Stimulated activated CD8-positive, alpha-beta memory T cell treated with anti-CD3 and anti-CD28 coated beads, Interleukin-7, amount 100 ng/mL, for 1 hour (primary cell): ENCODE results near the gene EOGT.

Experiments
- DNase-seq, 2 donors: peaks; one replicate each; pipeline ENCODE4 v3.0.0-alpha.2; 2020; ENCODE audit warnings: low read depth in 2 of 2

Gene EOGT

DNA sequence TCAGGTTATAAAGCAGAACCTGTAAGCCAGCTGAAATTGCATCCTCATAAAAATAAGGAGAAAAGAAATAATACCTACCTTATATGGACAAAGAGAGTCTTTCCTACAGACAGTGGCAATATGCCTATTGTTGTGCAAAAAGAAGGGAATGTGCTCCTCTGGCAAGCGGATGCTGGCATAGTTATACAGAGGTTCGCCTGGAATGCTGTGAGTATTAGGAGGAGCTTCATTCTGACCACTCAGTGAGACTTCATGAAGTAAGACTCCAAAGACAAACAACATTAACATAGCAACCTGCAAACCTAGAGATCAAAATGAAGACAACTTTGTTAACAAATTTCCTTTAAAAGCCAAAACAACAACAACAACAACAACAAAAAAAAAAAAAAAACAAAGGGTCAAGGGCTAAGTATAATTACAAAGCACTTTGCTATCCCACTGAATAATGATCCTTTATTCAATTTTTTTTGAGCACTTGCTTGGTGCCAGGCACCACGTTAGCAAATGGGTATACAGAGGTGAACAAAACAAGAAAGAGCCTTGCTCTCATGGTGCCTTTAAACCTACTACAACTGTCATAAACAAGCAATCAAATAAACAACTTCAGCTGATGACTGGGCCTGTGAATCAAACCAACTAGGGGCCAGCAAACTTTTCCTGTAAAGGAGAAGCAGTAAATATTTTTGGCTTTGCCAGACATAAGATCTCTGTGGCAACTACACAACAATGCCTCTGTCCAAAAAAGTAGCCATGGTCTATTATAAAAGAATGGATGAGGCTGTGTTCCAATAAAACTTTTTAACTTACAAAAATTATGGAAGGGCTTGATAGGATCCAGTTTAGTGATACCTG, 3.7 kb downstream of the EOGT start:
- DNase-seq = no peak

DNA sequence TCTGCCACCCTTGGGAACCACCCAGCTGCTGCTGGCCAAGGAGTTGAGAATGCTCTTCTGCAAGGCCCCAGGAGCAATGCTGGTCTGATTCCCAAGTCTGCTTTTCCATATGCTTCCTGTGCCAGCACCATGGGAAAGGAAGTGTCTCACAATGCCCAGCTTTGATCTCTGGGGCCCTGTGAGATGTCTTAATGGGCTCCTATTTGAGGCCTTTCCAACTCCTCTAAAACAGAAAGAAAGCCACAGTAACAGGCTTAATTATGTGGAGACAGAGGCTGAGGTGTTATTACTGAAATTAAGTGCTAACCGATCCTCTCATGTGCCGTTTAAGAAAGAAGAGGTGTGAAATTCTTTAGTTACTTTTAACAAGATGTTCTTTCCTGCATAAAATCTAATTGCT, 4.5 kb downstream of the EOGT start:
- no peak for DNase-seq

DNA sequence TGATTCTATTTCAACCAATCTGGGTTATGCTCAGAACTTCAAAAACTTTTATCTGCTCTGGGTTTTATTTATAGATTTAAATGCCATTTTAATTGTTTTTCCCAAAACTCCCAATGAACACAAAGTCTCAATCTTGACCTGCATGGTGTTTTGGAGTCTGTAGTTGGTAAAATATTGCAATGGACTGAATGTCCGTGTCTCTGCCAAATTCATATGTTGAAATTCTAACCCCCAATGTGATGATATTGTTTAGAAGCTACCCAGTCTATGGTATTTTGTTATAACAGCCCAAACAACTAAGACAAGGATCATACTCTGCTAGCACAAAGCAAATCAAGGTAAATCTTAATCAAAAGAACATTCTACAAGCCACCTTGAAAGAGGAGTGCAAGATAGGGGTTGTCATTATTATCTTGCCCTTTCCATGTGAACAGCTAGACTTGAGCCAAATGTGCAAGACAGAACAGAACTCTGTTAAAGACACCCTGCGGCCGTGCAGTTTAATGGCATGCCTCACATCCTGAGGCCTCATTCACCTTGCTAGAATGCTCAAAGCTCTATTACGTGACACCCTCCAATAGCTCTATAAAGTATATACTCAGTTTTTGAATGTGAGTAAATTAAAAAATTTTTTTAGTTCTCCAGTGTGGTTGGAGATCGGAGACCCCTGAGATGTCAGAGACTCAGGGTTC, 7.5 kb downstream of the EOGT start:
- DNase-seq = no peak

DNA sequence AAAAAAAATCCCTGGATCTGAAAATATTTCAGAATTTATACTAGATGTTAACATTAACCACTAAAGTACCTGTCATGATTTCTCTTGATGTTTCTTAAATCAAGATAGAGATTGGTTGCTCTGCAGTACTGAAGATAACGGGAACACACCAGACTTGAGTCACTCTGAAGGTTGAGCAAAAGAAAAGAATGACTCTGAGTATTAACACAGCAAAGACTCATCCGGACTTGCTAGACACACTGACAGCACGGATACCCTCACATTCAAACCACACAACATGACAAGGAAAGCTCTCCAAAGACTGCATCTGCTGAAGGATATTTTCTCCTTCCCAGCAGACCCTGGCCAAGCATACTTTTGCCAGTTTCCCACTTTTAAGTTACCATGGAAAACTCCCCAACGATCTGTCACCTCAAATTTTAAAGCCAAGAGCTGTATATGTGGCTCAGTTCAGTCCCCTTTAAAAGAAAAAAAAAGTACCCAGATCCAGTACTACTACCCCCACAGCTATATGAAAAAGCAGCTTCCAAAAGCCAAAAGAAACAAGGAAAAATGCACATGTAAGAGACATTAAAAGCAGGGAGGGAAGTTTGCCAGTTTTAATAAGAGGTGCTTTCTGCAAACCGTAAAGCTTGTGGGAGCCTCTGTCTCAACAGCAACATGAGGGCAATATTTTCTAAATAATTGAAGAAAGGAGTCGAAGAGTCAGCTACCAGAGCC, 8.3 kb downstream of the EOGT start:
- DNase-seq = no peak

DNA sequence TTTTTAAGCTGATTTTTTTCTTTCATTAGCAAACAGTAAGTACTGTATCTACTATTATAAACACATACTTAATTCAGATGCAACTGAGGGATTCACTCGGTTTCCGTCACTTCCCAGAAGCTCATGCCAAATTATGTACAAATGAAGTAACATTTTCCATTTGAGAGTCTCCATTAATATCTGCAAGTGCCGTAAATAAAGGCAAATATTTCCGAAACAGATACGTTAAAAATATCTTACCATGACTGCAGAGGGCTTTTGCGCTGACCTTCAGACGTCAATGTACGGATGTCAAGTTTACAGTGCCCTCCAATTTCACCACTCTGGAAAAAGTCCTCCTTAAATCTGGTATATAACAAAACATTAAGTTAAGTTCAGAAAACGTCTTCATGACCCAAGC, 9.3 kb downstream of the EOGT start:
- no peak for DNase-seq

DNA sequence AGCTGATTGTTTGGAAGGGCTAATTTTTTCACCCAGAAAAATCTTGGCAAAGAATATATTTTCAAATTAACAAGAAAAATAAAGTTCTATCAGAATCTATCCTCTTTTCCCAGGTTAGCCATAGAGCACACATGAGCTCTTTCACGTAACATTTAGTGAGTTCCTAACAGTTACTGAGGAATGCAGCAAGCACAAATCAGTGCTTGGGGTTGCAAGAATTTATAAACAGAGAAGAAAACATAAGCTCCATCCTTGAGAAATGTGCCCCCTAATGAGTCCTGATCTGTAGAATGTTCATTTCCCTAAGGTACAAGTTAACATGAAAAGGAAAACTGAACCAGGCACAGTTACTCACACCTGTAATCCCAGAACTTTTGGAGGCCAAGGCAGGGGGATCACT, 13.9 kb downstream of the EOGT start:
- DNase-seq = no peak

DNA sequence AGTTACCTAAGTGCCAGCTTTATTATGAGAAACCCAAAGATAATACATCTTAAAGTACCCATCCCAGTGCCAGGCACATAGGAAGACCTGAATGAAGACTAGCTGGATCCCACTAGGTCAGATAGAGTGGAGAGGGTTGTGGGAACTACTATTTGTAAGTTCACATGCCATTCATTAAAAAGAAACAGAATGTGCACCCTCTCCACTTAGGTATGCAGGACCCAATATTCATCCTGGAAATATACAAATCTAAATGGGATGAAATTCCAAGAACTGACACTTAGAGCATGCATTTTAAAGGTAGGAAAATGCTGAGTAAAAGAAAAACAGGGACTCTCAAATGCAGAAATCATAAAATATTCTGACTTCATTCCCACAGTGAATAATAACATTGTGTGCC, 14.3 kb downstream of the EOGT start:
- no peak for DNase-seq

DNA sequence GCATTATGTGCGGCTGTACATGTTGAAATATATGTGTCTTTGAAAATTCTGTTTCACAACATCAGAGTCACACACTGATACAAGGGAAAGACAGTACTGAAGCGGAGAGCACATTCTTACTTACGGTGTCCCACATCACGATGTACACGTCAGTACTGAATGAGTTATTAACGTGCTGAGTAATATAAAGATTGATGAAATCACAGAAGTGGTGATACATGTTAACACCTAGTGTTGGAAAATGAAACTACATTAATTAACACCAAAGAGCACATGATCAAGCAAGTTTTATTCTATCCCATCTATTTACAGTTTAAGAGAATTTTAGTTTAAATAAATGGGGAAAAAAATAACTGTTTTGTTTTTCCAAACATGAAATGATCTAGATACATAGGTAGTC, 15.6 kb downstream of the EOGT start:
- DNase-seq = no peak

DNA sequence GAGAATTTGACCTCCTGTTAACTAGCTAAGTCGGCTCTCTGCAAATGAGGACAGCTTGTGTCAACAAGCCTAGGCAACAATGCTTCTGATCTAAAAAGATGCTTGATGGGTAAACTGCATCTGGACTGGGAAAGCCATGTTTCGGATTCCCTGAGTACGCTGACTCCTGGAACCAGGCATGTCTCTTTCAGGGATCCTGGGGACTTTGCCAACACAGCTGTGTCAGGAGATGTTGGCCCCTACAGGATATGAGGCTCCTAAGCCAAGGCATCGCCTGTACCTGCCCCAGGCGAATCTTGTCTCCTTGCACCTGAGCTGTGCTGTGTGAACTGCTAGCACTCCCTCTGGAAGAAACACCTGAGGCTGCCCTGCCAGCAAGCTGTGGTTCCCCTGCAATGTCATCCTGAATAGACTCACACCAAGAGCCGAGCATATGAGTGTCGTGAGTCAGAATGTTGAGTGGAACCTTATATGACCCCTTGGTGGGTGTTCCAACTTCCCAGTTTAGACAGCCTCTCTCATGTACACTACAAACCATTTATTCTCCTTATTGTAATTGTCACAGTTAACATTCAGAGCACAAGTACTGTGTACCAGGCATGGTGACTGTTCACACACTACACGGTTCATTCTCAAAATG, 17.0 kb downstream of the EOGT start:
- no peak for DNase-seq

DNA sequence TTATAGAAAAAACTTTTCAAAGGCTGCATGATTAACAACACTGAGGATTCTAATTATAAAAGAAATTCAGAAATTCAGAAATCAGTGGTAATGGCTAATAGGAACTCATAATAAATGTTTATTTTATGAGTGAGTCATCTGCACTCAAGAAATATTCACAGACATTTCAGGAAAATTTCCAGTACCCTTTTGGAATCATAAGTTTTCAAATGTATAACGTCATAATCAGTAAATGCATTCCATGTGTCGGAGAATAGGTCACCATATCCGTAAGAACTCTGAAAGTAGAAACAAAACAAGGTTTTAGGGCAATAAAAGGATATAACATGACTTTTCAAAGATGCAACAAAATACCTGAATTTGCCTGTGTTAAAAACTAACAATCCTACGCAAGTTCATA, 24.7 kb downstream of the EOGT start:
- DNase-seq = no peak

DNA sequence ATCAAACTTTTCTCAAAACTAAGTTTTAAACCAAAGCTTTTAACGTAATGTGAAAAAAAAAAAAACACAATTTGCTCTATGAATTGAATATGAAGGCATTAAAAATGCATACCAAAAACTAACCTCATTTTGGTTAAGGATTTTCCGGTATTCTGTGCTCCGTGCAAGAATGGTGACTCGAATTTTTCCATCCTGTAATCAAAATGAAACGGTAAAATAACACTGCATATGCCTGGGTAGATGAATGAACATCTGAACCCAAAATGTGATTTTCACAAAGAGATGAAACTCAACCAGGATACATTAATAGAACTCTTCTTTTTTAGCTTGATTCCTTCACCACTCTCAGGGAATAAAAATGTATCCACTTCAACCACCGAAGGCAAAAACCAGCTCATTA, 26.2 kb downstream of the EOGT start:
- no peak for DNase-seq

DNA sequence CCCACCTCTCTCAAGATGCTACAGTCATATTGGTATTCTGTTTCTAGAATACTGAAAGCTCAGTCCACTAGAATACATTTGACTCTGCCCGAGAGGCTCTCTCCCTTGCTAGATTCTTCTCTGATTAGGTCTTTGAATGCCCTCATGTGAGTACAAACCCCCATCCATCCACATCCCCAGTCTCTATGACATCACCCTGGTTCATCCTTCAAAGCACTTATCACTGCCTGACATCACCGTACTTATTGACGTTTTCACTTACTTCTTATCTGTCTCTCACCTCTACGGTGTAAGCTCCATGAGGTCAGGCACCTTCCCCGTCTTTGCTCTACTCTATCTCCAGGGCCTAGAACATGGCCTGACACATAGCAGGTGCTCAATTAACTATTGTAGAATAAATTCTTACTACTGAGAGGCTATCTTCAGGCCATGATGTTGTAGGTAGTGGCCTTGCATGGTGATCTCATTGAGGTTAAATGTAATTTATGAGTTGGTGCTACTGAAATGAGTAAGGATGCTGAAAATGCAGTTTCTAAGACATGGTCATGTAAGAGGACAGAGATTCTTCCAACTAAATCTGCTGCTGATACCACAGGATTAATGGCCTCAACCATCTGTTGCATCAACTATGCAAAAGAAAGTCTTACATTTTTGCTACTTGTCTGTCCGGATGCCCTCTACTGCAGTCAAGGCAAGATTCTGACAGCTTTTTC, 26.8 kb downstream of the EOGT start:
- DNase-seq = no peak

DNA sequence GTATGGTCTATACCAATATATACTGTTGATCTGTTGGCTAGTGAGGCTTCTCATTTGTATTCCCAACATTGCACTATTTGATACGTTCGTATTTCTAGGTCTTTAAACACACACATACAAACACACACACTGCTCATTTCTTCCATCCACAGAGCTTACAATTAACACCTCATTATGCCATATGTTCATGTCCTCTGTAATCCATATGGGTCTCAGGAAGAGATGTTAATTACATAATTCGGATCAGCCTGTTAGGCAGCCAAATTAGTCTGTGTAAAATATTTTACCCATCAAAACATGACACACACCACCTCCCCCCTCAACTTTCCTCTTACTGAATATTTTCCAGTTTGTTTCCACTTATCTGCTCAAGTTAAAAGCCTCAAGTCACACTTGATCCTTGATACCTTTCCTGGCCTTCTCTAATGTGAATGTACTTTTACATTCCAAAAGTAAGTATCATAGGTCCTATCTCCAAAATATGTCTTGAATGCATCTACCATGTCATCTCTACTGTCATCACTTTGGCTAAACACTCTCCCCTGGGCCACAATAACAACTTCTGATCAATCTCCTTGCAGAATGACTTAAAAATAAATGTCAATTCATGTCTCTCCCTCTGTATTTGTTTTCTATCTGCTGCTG, 28.2 kb downstream of the EOGT start:
- DNase-seq = no peak

DNA sequence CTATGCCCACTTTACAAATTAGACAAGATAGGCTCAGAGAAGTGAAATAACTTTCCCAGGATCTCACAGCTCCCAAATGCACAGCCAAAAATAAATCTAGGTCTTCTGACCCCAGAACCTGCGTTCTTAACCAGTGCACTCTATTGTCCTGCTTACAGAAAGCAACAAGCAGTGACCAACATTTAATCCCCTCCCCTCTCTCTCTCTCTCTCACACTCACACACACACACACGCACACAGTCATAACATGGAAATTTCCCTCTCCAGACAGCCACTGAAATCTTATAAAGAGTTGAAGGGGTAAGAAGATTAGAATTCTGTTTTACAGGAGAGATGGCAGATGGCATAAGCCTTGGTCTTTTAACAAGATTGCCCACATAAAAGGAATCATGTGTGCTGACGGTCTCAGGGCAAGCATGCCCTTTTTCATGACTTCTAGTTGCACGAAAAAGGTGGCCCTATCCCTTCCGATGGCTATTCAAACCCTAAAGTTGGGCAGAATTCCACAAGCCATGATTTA, 29.4 kb downstream of the EOGT start:
- no peak for DNase-seq

DNA sequence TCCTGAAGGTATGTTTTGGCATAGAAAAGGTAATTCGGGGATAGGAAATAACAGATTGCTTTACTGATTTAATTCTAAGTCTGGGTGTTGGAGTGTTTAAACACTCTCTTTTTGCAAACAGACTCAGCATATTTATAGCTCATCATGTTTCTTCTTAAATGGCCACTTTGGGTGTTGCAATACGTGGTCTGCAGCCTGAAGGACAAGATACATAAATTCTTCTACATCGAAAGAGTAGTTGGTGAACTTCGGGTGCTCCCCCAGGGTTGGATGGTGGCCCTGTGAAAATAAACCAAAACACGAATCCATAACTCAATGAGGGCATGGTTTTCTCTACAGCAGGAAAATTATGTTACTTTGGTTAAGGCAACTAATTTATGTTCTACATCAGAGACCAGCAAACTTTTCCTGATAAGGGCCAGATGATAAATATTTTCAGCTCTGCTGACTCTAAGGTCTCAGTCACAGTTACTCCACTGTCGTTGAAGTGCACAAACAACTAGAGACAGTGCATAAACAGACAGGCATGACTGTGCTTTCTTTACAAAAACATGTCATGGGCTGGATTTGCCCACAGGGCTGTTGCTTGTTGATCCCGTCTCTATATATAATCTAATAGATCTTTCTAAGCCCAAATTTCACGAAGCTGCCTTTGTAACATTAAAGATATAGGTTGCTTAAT, 35.9 kb downstream of the EOGT start:
- DNase-seq = no peak

DNA sequence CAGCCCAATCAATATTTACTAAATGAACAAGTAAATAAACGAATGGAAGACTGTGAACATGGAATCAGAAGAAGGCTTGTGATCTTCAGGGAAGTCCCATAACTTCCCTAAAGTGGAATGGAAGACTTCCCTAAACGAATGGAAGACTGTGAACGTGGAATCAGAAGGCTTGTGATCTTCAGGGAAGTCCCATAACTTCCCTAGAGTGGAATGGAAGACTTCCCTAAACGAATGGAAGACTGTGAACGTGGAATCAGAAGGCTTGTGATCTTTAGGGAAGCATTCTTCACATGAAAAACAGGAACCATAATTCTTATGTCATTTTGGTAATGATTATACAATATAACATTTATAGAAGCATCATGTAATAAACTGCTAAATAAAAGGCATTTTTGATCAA, 38.8 kb downstream of the EOGT start:
- DNase-seq = no peak

DNA sequence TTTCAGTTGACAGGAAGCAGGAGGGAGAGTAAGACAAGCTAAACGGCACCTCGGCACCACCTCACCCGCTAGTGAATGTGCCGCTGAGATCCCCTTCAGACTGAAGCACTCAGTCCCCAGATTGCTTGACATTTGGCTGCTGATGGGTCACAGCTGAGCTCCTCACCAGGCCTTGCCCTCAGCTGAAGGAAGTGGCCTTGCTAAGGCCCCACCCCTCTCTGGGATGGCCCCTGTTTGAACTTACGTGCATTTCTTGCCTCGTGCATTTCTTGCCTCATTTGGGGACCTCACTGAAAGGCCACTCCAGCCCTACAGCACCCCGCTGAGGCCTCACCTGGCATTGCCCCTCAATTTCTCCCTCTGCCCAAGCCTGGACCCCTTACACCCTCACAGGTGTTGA, 39.8 kb downstream of the EOGT start:
- DNase-seq = no peak

DNA sequence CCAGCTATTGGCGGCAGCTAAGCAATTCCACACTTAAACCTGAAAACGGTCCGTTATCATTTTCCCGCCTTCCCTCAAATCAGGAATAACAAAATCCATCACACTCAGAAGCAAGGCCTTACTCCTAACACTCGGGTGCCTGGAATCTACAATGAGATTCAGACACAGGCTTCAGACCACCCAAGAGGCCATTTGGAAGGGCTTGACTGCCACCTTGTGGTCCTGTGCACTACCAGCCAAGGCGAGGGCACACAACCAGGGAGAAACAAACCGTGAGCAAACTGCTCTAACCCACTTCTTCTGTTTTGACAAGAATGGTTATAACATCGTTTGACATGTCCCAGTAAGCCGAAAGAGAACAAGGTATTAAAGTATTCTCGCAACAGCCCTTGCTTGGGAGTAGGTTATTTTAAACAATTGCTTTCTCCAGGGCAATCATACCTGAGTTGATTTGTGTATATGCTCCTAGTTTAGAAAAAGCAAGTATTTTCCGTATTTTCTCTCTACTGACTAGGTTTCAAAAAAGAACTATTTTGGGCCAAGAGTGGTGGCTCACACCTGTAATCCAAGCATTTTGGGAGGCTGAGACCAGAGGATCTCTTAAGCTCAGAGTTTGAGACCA, 41.0 kb downstream of the EOGT start:
- DNase-seq = peak in 1 of 2 donors; percentile 10

DNA sequence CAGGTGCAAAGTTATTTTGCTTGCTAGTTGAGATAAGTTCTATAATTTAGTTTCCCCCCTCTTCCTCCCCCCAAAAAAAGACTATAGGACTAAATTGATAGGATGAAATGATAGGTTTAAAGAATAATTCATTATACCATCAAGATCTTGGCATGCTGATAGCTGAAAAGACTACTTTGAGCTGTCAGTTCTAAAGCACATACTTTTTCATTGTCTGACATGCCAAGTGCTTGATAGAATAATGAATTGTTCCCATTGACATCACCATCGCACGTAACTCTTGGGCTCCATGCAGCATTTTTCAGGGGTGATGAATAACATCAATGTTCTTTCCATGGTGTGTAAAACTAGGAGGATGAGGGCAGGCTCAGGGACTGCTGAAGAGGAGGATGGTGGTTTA, 48.8 kb downstream of the EOGT start:
- DNase-seq = no peak

DNA sequence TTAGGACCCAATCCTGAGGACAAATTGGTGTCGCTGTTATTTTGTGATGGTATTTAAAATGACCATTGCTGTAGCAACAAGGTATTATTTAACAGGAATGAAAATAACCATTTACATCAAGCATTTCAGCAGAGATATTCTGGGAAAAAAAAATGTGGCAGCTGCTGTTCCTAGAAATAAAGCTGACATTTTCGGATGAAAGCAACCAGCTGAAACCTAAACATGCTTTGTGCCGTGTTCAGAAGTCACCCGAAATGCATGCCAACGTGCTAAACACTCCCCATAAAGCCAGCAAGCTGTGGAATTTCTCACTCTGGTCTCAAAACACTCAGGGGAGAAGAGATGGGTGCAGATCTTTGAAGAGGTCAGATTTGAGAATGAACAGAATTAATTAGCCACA, 49.6 kb downstream of the EOGT start:
- DNase-seq = no peak
